ENCODE results near the gene ANGPTL4.
"Not testable (repeated sequence)": the region's sequence is repeated elsewhere in the genome, so short reads cannot be mapped to it uniquely, and the experiment has no call there.

Gene ANGPTL4

GRCh38 chr19:8391198-8392016, 27.5 kb downstream of the ANGPTL4 start:
- DNase-seq, result no peak

GRCh38 chr19:8392017-8392591, 28.1 kb downstream of the ANGPTL4 start:
- no peak for DNase-seq

GRCh38 chr19:8393192-8393870, 29.4 kb downstream of the ANGPTL4 start:
- no peak for DNase-seq

GRCh38 chr19:8393871-8394250, 29.9 kb downstream of the ANGPTL4 start:
- DNase-seq, result no peak

- DNase-seq, result no peak
These were observed 31.7 kb downstream of the ANGPTL4 start for GRCh38 chr19:8395621-8396082.

GRCh38 chr19:8396185-8396562, 32.2 kb downstream of the ANGPTL4 start:
- no peak for DNase-seq

- peak; percentile 80 to 85 for DNase-seq
These were observed 32.7 kb downstream of the ANGPTL4 start for GRCh38 chr19:8396563-8397203.

- no peak for DNase-seq
These were observed 33.3 kb downstream of the ANGPTL4 start for GRCh38 chr19:8397271-8397670.

- DNase-seq, result no peak
These were observed 33.9 kb downstream of the ANGPTL4 start for GRCh38 chr19:8397746-8398310.

- DNase-seq, result no peak
These were observed 34.4 kb downstream of the ANGPTL4 start for GRCh38 chr19:8398311-8398771.

- DNase-seq, result no peak
These were observed 35.8 kb downstream of the ANGPTL4 start for GRCh38 chr19:8399681-8400188.

- no peak for DNase-seq
These were observed 38.0 kb downstream of the ANGPTL4 start for GRCh38 chr19:8401981-8402411.

GRCh38 chr19:8403098-8403819, 39.3 kb downstream of the ANGPTL4 start:
- DNase-seq, result no peak

- no peak for DNase-seq
These were observed 39.8 kb downstream of the ANGPTL4 start for GRCh38 chr19:8403820-8404109.

- no peak for DNase-seq
These were observed 40.6 kb downstream of the ANGPTL4 start for GRCh38 chr19:8404391-8405151.

- not testable (repeated sequence) for DNase-seq
These were observed 46.8 kb downstream of the ANGPTL4 start for GRCh38 chr19:8410718-8411117.

- DNase-seq, result peak; percentile 97 to 98
These were observed 49.1 kb downstream of the ANGPTL4 start, which contains the start of gene MARCHF2 for GRCh38 chr19:8412783-8413628. Gene MARCHF2, plus strand, starts transcription at chr19:8413305. Its CDS starts 8,536 bp downstream, at chr19:8421841.

- DNase-seq, result no peak
These were observed 49.7 kb downstream of the ANGPTL4 start for GRCh38 chr19:8413629-8413995.

GRCh38 chr19:8416796-8417195, 52.8 kb downstream of the ANGPTL4 start:
- DNase-seq, result no peak
